H9 (cell line): ENCODE results near the gene ZNF711. TPM values are rescaled to one million over a fixed set of nuclear protein-coding genes. Genes with fewer than 3 reads are reported as not detected.

Source experiments
- DNase-seq: peaks from one replicate; pipeline ENCODE4 v3.0.0-alpha.2; 2017
- H2AFZ ChIP-seq: one replicate; pipeline ENCODE4 v1.6.1; 2013; ENCODE audit warnings: mild to moderate bottlenecking, low read length, control low read depth, moderate library complexity
- H2AK5ac ChIP-seq: 2 replicates; pipeline ENCODE4 v1.6.1; 2013; ENCODE audit warnings: low read length, control low read depth, mixed read lengths; ENCODE audit not compliant: insufficient read length
- H2BK120ac ChIP-seq: one replicate; pipeline ENCODE4 v1.6.1; 2013; ENCODE audit warnings: low read depth, mild to moderate bottlenecking, low read length, control low read depth, inconsistent platforms; ENCODE audit not compliant: poor library complexity, severe bottlenecking
- H2BK12ac ChIP-seq: 2 replicates; pipeline ENCODE4 v1.6.1; 2013; ENCODE audit warnings: low read length, control low read depth, mixed read lengths, low read depth; ENCODE audit not compliant: insufficient read length
- H2BK15ac ChIP-seq: 2 replicates; pipeline ENCODE4 v1.6.1; 2013; ENCODE audit warnings: low read depth, low read length, control low read depth
- H2BK20ac ChIP-seq: one replicate; pipeline ENCODE4 v1.6.1; 2013; ENCODE audit warnings: low read depth, mild to moderate bottlenecking, low read length, control low read depth, inconsistent platforms; ENCODE audit not compliant: poor library complexity, severe bottlenecking
- H2BK5ac ChIP-seq: 2 replicates; pipeline ENCODE4 v1.6.1; 2013; ENCODE audit warnings: low read length, control low read depth, mixed read lengths; ENCODE audit not compliant: insufficient read length
- H3K14ac ChIP-seq: 2 replicates; pipeline ENCODE4 v1.6.1; 2013; ENCODE audit warnings: low read length, control low read depth; ENCODE audit not compliant: insufficient read depth
- H3K18ac ChIP-seq: 2 replicates; pipeline ENCODE4 v1.6.1; 2013; ENCODE audit warnings: low read depth, mild to moderate bottlenecking, mixed read lengths, low read length, control low read depth; ENCODE audit not compliant: insufficient read length
- H3K23ac ChIP-seq: 2 replicates; pipeline ENCODE4 v1.6.1; 2013; ENCODE audit warnings: low read length, control low read depth, mixed read lengths, low read depth; ENCODE audit not compliant: insufficient read length
- H3K23me2 ChIP-seq: 2 replicates; pipeline ENCODE4 v1.6.1; 2013; ENCODE audit warnings: low read depth, mild to moderate bottlenecking, mixed read lengths, low read length, control low read depth; ENCODE audit not compliant: insufficient read length, poor library complexity, severe bottlenecking
- H3K27ac ChIP-seq: 2 replicates; pipeline ENCODE4 v1.5.1; 2013; ENCODE audit warnings: low read length, control low read depth, mixed read lengths, low read depth; ENCODE audit not compliant: insufficient read length
- H3K27me3 ChIP-seq: 2 replicates; pipeline ENCODE4 v1.6.1; 2013; ENCODE audit warnings: low read length, control low read depth, inconsistent platforms; ENCODE audit not compliant: insufficient read depth
- H3K4ac ChIP-seq: 2 replicates; pipeline ENCODE4 v1.6.1; 2013; ENCODE audit warnings: low read depth, mild to moderate bottlenecking, control low read depth, inconsistent platforms, low read length, moderate library complexity
- H3K4me1 ChIP-seq: 2 replicates; pipeline ENCODE4 v1.6.1; 2013; ENCODE audit warnings: low read length, control low read depth, inconsistent platforms; ENCODE audit not compliant: insufficient read depth
- H3K4me2 ChIP-seq: 2 replicates; pipeline ENCODE4 v1.6.1; 2013; ENCODE audit warnings: low read length, control low read depth, mixed read lengths; ENCODE audit not compliant: insufficient read length, insufficient read depth
- H3K56ac ChIP-seq: 2 replicates; pipeline ENCODE4 v1.6.1; 2013; ENCODE audit warnings: low read depth, mild to moderate bottlenecking, mixed read lengths, low read length, control low read depth; ENCODE audit not compliant: insufficient read length
- H3K79me1 ChIP-seq: 2 replicates; pipeline ENCODE4 v1.6.1; 2013; ENCODE audit warnings: low read depth, mild to moderate bottlenecking, moderate library complexity, low read length, control low read depth, inconsistent platforms; ENCODE audit not compliant: insufficient read depth, poor library complexity, severe bottlenecking
- H3K79me2 ChIP-seq: 2 replicates; pipeline ENCODE4 v1.6.1; 2013; ENCODE audit warnings: low read length, control low read depth, inconsistent platforms; ENCODE audit not compliant: insufficient read depth
- H3K9ac ChIP-seq: 2 replicates; pipeline ENCODE4 v1.6.1; 2013; ENCODE audit warnings: low read length, control low read depth, mixed read lengths; ENCODE audit not compliant: insufficient read length; ENCODE audit errors: extremely low read depth
- H3K9me3 ChIP-seq: one replicate; pipeline ENCODE4 v1.6.1; 2013; ENCODE audit warnings: low read depth, low read length, inconsistent platforms; ENCODE audit not compliant: control insufficient read depth
- H3T11ph ChIP-seq: one replicate; pipeline ENCODE4 v1.6.1; 2013; ENCODE audit warnings: mild to moderate bottlenecking, low read length, control low read depth, inconsistent platforms
- H4K20me1 ChIP-seq: one replicate; pipeline ENCODE4 v1.6.1; 2013; ENCODE audit not compliant: control insufficient read depth, insufficient read length, insufficient read depth
- H4K5ac ChIP-seq: 2 replicates; pipeline ENCODE4 v1.6.1; 2013; ENCODE audit warnings: low read depth, mild to moderate bottlenecking, mixed read lengths, low read length, control low read depth; ENCODE audit not compliant: insufficient read length
- H4K8ac ChIP-seq: replicated peaks from 2 replicates; pipeline ENCODE4 v1.6.1; 2013; ENCODE audit warnings: low read length, control low read depth, mixed read lengths, low read depth; ENCODE audit not compliant: insufficient read length
- H4K91ac ChIP-seq: 2 replicates; pipeline ENCODE4 v1.6.1; 2013; ENCODE audit warnings: low read depth, mild to moderate bottlenecking, moderate library complexity, mixed read lengths, low read length, control low read depth; ENCODE audit not compliant: insufficient read length
- H3K27ac Mint-ChIP-seq, 3 experiments: 2 replicates in 2 of 3; 3 replicates in 1 of 3; pipeline ENCODE4 v1.8.0; 2020 to 2021; ENCODE audit warnings: mixed read lengths in 3 of 3, mild to moderate bottlenecking in 1 of 3, moderate library complexity in 1 of 3
- H3K27me3 Mint-ChIP-seq: 2 replicates; pipeline ENCODE4 v1.8.0; 2021; ENCODE audit warnings: low read depth, mild to moderate bottlenecking, moderate library complexity, mixed read lengths
- H3K36me3 Mint-ChIP-seq, 3 experiments: 2 replicates in 2 of 3; 3 replicates in 1 of 3; pipeline ENCODE4 v1.8.0; 2020 to 2021; ENCODE audit warnings: low read depth in 3 of 3, mixed read lengths in 3 of 3; ENCODE audit not compliant: insufficient read depth in 1 of 3
- H3K4me1 Mint-ChIP-seq, 2 experiments: 2 replicates each; pipeline ENCODE4 v1.8.0; 2020; ENCODE audit warnings: mixed read lengths in 2 of 2
- H3K4me3 Mint-ChIP-seq, 2 experiments: 2 replicates in 1 of 2; 3 replicates in 1 of 2; pipeline ENCODE4 v1.8.0; 2020 to 2021; ENCODE audit warnings: mild to moderate bottlenecking in 2 of 2, mixed read lengths in 2 of 2, moderate library complexity in 1 of 2
- H3K9me3 Mint-ChIP-seq, 2 experiments: 2 replicates in 1 of 2; 3 replicates in 1 of 2; pipeline ENCODE4 v1.8.0; 2020; ENCODE audit warnings: mild to moderate bottlenecking in 2 of 2, mixed read lengths in 2 of 2, moderate library complexity in 1 of 2
- CTCF ChIP-seq: fragments of 200-600 bp; sonication (generic); conservative IDR thresholded peaks from 3 replicates; pipeline ENCODE4 v1.8.0; 2021; ENCODE audit warnings: antibody characterized with exemption, mild to moderate bottlenecking
- WGBS: extraction: QIAGEN DNeasy Blood & Tissue Kit; methylation state at CpG from one replicate; pipeline ENCODE4 v1.1.7; 2013; ENCODE audit warnings: missing lambda C conversion rate, low lambda C conversion rate, mixed read lengths; ENCODE audit not compliant: insufficient read length; ENCODE audit errors: extremely low coverage; 5-methylcytosine and 5-hydroxymethylcytosine counted together
- total RNA-seq: library from RNA; stranded (reverse); gene quantifications from 2 replicates; pipeline ENCODE4 v1.2.1, GENCODE V29; 2021

Gene ZNF711
- total RNA-seq, 1 experiment from 2014 or later: 14.9 TPM

- no CpG with 5 or more reads among the region's 1 CpG for WGBS
- H4K91ac ChIP-seq: no peak overlapping the region
- peaks cover 49 to 60% of the 10 kb centered on the region in 2 experiments for H3K9me3 Mint-ChIP-seq
Observed at GRCh38 chrX:85196319-85196718, 47.5 kb upstream of the ZNF711 start.

More at GRCh38 chrX:85196319-85196718, 47.5 kb upstream of the ZNF711 start:
- H2BK5ac ChIP-seq: no peak overlapping the region
- no peaks in the 10 kb centered on the region for H4K20me1 ChIP-seq
- no peak overlapping the region for H2BK120ac ChIP-seq
- H3K4ac ChIP-seq: no peak overlapping the region
- no peaks in the 10 kb centered on the region for H3K23me2 ChIP-seq
- H3K9ac ChIP-seq: no peak overlapping the region
- H3K4me2 ChIP-seq: no peak overlapping the region
- no peak overlapping the region for H2BK15ac ChIP-seq
- H3K79me1 ChIP-seq: no peaks in the 10 kb centered on the region
- H3K27ac ChIP-seq: no peak overlapping the region
- H3K36me3 Mint-ChIP-seq: peaks cover 0 to 4% (median 0%) of the 10 kb centered on the region in 3 experiments; a peak in 3 of 7 replicates
- H4K8ac ChIP-seq: no peak overlapping the region
- H3K27me3 ChIP-seq: no peaks in the 10 kb centered on the region
- 0 out of 4 replicates have a peak, but pooled peaks cover 0 to 3% of the 10 kb centered on the region in 2 experiments for H3K4me1 Mint-ChIP-seq
- H4K5ac ChIP-seq: no peak overlapping the region
- no peak overlapping the region for H3K4me3 Mint-ChIP-seq
- no peak for TF ChIP-seq CTCF
- DNase-seq: no peak
- no peak overlapping the region for H2AK5ac ChIP-seq
- no peak overlapping the region for H2BK12ac ChIP-seq
- H3K9me3 ChIP-seq: peaks cover 9% of the 10 kb centered on the region
- no peak overlapping the region for H3K14ac ChIP-seq
- H3T11ph ChIP-seq: no peak overlapping the region
- H3K18ac ChIP-seq: no peak overlapping the region
- H2BK20ac ChIP-seq: no peak overlapping the region
- no peak overlapping the region for H2AFZ ChIP-seq
- H3K4me1 ChIP-seq: no peaks in the 10 kb centered on the region
- no peaks in the 10 kb centered on the region for H3K27me3 Mint-ChIP-seq
- H3K79me2 ChIP-seq: no peaks in the 10 kb centered on the region
- no peak overlapping the region for H3K27ac Mint-ChIP-seq
- no peak overlapping the region for H3K23ac ChIP-seq
- no peak overlapping the region for H3K56ac ChIP-seq
